NCI-H1105 treated with DMSO at 0.1 percent for 48 hours (cell line): Measurements from ENCODE around the gene PRPF18.

Experiments
- DNase-seq: peaks from one replicate; lab custom pipeline; 2025; lab: John Stamatoyannopoulos, UW

The PRPF18 gene

DNA sequence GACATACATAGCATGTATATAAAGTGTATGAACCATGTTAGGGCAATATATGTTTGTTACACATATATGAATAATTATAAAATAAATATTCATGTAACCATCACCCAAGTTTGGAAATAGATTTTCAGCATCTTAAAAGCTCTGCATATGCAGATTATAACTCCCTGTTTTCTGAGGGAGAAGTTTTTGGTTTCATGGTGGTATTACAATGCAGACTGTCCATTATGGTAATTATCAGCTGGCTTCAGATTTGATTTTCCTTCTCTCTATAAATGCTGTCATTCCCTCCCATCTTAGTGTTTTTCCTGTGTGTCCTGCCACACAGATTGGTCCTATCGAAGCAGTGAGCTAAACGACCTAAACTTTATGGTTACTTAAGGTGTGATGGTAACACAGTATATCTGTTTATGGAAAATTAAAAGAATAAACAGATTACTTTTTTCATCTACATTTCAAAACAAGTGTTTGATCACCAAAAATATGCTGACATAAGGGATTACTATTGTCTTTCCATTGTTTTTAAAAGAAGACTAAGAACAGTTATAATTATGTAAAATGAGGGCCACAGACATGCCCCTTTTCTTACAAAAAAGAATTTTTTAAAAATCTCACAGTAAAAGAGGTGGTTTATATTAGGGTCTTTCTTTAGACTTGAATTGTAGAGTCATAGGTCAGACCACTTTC, 17.7 kb downstream of the PRPF18 start:
- no peak for DNase-seq

DNA sequence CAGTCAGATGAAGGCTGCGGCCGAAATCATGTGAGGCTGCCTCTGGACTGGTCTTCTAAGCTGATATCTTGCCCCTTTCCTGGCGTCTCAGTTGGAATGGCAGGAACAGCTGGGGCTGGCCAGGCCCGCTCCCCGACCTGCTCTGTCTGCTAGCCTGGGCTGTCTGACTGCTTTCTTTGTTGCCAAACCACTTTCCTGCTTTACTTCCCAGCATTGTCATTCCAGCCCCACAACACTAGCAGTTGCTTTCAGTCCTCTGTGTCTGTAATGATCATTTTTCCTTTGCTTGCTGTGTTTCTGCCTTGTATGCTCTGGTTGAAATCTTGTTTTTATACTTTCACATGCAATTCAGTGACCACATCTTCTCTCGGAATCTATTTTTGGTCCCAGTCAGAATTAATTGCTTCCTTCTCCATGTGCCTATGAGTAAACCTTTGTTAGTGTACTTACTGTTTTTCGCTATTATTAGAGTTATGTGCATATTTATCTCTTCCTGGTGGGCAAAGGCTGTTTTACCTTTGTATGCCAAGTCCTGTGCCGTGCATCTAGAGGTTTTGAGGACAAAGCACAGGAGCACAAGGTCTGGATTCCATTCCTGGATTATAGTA, 21.6 kb downstream of the PRPF18 start:
- no peak for DNase-seq

DNA sequence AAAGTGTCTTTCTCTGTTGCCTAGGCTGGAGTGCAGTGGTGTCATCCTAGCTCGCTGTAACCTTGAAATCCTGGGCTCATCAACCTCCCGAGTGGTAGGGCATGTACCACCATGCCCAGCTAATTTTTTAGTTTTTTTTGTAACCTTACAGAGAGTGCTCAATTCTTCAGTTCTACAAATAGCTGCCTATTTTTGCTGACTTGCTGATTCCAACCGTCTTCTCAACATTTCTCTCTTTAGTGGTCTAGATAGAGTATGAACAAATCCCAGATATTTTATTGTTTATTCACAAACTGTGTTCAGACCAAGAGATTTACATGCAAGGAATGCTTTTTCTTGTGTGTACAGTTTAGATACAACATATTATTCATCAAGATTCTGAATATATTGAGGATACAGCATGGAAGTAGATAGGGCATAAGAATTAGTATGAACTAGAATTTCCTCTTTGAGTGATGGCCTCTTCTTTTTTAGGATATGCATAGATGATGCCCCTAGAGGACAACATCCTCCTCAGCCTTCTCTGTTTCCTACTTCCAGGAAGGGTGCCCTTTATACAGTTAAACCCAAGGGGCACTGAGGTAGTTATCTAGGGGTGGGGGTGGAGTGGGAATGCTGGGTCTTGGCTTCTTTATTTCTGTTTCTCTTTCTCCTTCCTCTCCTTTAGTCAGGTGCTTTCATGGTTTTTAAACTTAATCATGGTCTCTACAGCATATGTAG, 26.0 kb downstream of the PRPF18 start:
- DNase-seq, result no peak

DNA sequence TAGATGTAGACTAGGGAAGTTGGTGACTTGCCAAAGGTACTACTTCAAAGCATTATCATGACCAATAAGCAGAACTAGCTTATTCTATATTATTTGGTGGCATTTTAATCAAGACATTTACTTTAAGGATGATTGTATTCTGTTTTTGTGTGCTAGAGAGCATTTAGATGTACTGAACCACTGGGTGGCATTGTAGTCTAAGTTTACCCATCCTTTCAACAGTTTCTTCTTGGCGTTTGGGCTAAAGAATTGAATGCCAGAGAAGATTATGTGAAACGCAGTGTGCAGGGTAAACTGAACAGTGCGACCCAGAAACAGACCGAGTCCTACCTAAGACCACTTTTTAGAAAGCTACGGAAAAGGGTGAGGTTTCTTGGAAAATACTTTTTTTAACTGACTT, 26.8 kb downstream of the PRPF18 start:
- no peak for DNase-seq

DNA sequence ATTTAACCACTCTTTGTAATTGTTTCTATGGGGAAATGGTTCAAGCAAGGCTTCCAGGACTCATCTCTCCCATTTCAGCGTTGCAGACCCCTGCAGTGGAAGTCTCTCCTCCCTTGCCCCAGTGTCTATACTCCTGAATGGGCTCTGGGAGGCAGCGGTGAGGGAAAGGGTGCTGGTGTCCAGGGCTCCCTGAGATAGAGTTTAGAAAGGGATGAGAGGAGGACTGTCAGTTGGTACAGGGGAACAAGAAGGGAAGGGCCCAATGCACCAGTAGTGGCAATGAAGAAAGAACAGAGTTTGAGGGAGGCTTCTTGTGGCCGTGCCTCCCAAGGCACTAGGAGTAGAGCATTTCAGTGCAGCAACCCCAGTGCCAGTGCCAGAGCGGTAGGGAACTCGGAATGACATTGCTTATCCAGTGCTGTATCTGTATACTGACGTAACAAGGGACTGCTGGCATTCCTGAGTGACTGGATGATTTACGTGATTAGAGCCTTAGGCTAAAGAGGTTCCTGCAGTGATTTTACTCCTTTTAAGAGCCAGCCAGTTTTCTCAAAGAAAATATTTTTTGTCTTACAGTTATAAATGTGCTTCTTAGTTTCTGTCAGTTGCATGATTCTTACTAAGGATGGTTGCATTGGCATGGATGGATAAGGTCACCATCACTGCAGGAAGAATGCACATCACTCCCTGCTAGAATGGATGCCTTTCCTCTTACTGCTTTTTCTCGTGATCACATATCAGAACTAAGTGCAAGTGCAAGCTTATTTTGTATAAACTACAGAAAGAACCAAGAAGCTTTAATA, 28.0 kb downstream of the PRPF18 start:
- DNase-seq, result no peak

DNA sequence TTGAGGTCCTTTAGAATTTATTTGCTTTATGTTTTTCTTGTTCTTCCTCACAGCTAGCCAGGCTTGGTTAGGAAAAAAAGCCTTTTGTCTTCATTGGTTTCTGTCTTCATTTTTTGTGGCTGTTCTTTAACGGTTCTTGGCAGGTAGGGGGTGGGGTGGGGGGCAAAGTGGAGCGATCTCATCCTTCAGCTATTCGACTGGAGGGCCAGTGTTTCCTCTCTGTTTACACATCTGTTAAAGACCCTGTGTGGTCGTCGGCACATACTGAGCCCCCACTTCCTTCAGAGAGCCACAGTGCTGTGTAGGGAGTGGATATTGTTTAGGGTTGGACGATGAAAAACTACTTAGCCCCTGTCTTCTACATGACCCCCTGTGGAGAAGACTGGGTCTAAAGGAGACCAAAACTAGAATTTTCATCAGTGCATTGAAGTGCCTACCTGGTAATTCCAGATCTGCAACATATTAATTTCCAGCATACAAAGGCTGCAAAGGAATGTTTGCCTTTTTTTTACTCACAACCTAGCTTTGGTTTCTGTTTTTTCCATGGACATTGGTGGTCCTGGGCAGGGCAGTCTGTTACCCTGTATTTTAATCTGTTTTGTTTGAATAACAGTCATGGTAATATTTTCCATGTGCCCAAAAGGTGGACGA, 29.0 kb downstream of the PRPF18 start:
- no peak for DNase-seq

DNA sequence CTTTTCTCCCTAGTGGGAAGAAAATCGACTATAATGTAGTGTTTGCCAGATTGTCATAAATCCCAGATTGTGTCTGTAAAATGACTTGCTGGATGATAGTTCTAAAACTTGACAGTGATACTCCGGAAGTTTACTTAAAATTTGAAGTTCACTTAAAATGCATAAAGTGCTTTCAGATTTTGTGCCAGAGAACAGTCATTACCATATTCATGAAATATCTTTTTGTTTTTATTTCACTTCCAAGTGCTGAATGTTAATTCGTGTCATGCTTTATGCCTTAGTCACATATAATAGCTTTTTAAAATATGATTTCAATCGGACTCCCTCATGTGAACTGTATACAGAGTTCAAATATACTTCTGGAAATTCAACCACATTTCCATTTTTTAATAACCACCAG, 30.4 kb downstream of the PRPF18 start:
- no peak for DNase-seq

DNA sequence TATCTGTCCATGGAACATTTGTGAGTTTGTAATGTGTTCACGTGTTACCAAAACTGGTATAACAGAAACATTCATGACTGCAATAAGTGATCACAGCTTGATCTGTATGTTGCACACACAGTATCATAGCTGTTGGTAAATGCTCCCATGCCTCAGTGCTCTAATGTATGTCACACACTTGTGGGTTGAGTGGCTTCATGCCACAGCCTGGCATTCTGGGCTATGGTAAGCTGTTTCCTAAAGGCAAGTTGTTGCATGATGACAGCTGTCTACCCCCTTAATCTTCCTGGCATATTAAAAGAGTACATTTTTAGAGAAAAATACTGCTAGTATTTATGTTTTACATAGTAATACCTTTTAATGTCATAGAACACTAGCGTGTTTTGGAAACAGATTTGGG, 35.2 kb downstream of the PRPF18 start:
- DNase-seq, result no peak

DNA sequence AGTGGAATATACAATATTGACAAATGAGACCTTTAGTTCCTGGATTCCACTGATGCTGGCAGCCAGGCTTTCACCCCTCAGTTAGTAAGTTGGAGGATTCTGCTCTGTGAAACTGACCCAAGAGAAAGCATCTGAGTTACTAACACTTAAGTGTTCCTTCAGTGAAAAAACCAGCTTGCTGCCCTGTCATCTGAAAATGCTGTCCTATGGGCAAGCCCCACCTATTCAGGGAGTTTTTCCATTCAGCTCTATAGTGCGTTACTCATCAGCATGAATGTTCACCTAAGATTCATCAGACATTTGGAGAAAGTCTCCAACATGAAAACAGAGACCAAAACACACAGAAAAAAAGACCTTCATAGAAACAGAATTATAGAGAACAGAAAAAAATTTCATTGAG, 37.9 kb downstream of the PRPF18 start:
- no peak for DNase-seq

DNA sequence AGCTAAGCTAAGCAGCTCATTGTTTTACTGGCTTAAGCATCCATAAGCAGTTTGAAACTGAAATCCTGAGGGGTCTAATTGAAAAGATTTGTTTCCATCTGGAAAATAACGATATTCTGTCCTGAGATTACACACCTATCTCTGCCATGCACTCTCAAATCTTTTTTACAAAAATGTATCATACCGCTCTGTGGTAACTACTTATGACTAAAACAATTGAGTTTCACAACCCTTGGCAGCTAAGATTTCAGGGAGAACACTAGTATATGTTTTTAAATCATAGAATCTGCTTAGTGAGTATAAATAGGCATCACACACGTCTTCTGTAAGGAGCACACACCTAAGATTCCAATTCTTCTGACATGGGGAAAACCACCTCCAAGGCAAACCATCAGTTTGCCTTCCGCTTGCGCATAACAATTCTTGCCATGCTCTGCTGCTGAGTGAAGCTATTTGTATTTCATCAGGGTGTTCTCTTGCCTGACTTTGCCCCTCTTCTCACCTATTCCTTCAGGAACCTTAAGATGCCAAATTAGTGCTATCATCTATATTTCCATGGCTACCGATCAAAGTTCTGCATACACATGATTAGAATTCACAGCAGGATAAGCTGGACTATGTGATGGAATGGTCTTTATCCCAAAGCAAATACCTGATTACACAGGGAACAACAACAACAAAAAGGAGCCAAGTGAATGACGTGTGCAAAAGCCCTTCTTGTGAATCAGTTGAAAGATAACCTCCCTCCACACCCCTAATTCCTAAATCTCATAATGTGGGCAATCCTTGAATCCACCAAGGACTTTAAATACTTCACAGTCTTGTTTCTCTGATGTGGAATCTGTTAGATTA, 40.9 kb downstream of the PRPF18 start:
- DNase-seq, result no peak

DNA sequence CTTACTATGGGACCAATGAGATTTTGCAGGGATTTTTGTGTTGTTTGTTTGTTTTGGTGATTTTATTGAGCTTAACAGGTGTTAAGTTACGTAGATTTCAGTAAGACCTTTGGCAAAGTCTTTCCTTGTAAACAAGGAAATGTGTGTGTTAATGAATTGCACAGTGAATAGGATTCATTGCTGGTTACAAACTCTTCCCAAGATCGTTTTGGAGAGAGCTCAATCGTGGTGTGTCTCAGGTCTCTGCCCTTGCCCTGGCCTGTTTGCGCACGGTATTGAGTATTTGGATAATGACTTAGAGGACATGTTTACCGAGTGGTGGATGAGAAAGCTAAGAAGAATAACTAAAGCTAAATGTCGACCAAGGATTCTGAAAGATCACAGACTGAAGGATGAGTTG, 41.9 kb downstream of the PRPF18 start:
- DNase-seq, result no peak

DNA sequence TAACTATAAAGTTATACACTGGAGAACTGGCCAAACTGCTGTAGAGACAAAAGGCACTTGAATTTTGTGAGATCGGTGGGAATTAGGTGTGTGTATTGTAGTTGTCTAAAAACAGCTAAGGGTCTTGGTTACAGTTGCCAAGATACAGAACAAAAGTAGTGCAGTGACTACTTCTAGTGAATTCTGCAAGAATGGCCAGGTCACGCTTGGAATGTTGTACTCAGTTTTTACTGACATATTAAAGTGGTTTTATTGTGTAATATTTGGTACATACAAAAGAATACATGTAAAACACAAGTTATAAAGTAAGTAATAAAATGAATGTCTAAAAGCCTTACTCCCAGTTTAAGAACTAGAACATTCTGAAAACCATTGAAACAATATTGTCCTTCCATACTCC, 42.4 kb downstream of the PRPF18 start:
- no peak for DNase-seq

DNA sequence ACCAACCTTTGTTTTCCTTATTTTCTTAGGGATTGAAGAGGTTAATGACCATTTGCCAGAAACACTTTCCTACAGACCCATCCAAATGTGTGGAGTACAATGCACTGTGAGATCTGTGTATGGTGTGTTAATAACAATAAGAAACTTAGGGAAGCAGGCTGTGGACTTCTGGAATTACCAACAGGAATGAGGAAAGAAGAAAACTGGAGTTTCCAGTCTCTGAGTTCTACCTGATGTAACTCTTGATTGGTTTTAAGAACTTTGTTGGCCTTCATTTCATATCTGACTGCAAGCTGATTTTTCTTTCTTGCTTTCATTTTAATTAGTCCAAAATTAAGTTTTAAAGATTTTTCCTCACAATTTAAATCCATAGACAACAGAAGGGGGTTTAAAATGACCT, 43.5 kb downstream of the PRPF18 start:
- DNase-seq, result no peak

DNA sequence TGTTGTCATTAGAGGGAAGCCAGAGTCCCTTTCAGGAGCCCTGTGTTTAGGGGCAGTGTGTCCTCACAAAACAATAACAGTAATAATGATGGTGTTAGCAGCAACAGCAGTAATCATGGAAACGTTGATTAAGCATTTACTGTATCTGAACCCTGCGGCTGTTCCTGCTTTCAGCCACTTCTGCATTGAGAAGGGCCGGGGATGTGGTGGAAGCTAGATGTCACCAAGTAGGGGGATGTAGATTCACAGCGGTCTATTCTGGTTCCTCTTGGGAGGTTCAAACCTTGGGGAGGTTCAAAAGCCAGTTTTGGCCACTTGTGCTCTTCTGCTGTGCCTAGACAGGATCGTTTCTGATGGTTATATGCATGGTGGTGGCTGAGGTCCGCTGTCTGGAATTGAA, 44.8 kb downstream of the PRPF18 start:
- no peak for DNase-seq

DNA sequence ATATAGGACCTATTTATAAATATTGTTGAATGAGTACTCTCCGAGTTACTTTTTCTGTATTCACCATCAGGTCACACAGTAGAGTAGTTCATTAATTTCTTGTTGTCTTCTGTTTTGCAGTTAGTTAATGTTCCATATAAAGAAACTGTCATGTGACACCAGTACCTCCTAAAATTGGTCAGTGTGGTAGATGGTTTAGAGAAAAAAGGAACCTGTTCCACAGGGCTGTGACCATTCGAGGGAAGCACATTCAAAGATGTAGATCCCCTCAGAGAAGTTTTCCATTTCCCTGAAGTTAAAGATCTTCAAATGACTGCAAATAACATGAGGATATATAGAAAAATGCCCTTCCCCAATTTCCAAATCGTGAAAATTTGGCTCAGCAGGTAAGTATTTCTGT, 45.7 kb downstream of the PRPF18 start:
- no peak for DNase-seq

DNA sequence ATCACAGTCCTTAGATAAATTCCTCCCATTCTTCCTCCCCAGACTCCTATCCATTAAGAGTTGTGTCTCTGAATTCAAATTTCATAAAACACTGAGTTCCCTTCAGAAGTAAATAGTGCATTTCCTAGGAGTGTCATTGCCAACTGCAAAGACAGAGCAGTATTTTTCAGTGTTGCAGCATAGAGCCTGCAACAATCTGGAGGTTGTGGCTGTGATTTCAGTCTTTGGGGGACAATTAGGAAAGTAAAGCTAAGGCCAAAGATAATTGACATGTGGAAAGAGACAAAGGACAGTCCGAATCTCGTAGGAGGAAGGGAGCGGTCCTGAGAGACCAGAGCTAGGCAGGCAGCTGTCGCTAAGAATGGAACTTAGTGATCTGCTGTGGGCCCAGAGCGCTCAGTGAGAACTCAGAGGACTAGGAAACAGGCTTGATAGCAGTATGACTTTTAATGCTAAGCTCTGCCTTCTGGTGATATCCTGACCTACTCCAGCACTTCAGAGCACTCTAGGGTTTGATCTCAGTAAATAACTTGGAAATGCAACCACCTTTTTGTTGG, 46.2 kb downstream of the PRPF18 start:
- DNase-seq, result no peak

DNA sequence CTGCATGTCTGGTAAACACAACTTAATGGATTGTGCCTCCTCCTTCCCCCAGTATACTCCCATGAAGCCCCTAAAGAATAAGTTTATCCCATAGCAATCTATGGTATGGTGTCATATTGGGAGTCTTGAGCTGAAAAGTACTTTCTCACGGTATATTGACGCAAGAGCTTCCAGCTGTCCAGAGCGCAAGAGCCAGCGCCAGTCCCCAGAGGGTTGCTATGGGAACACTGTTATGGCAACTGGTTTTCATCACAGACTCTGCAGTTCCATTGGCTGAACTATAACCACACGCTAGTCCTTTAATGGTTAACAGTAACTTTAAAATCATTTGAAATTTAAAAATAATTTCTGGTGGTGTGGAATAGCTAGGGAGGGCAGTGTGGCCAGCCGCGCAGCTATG, 46.9 kb downstream of the PRPF18 start:
- DNase-seq, result no peak

DNA sequence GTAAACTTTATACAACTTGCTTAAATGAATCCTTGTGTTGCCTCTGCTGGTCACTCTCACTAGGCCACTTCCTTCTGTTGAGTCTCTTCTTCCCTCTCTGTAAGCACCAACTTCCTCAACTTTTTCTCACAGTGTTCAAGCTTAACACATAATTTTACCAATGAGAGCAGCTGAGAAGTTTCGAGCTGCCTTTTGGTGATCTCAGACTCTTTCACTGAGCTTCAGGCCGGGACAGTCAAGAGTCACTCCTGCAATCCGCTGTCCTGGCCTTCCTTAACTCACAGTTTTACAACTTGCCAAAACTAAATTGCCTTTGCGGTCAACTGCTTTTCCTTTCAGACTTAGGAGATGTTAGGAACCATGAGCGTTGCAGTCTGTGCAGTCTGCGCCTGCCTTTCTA, 47.4 kb downstream of the PRPF18 start:
- DNase-seq, result no peak

DNA sequence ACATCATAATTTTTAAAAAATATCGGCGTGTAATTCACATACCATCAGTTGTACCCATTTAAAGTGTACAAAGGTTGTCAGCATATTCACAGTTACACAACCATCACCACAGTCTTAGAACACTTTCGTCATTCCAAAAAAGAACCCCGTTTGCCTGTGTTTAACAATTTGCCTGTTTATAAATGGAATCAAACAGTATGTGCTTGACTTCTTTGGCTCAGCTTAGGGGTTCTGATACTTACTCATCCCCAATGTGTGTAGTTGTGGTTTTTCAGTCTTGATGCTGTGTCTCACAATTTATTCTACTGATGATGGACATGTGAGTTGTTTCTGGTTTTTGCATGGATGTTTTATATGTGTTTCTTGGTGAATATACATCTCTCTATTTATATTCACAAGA, 50.0 kb downstream of the PRPF18 start:
- DNase-seq, result no peak

DNA sequence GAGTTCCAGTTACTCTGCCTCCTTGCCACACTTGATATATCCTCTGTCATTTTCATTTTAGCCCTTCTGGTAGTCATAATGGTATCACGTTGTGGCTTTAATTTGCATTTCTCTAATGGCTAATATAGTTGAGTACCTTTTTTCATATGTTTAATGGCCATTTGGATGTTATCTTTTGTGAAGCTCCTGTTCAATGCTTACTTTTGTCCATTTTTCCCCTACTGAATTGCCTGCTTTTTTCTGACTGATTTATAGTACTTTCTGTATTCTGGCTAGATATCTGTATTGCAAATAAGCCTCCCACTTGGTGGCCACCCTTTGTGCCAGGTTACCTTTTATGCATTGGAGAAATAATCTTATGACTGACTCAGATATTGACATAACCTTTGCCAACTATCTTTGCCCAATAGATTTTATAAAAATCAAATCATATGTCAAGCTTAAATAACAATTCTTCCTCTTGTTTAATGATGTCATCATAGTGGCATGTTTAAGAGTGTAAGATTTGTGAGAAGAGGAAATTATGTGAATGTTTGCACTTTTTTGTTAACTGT, 50.6 kb downstream of the PRPF18 start:
- DNase-seq, result no peak

DNA sequence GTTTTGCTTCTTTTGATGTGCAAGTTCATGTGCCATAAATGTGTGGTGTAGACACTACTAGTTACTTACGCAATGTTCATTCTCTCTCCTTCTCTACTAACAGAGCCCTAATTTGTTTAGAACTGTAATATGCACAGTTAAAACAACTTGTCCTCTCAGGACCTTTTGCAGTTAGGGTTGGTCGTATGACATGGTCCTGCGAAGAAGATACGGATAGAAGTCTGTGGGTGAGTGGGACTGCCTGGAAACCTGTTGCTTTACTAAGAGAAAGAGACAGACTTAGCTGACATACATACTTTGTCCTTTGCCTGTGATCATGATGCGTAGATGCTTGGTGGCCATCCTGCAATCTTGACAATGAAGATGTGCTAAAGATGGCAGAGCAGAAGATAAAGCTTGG, 51.1 kb downstream of the PRPF18 start:
- no peak for DNase-seq
